Thyroid gland (tissue), 4 donors: ENCODE results near the gene FAM234A.

Experiments
- CTCF ChIP-seq, 6 experiments: fragments of 200-600 bp in 3 of 6; fragments of 450-650 bp in 3 of 6; sonication (generic) in 3 of 6; IDR thresholded peaks; one replicate each; pipeline ENCODE4 v1.5.1; 2016 to 2019; ENCODE audit warnings: antibody characterized with exemption in 6 of 6, mild to moderate bottlenecking in 2 of 6, inconsistent platforms in 1 of 6, moderate library complexity in 1 of 6
- POLR2A ChIP-seq, 2 donors: fragments of 450-650 bp; IDR thresholded peaks; one replicate each; pipeline ENCODE4 v1.6.1; 2017; ENCODE audit warnings: antibody characterized with exemption in 2 of 2, mild to moderate bottlenecking in 2 of 2, moderate library complexity in 1 of 2

- TF ChIP-seq CTCF (IDR thresholded peaks at IDR 0.05) (no peak), POLR2A (IDR thresholded peaks at IDR 0.05) (no peak)
Measured at GRCh38 chr16:279531-279930, 44.9 kb downstream of the FAM234A start.
